Activated CD8-positive, alpha-beta memory T cell treated with anti-CD3 and anti-CD28 coated beads, Interleukin-2, amount 50 U/mL, for 1 hour (primary cell): ENCODE data around the gene PXDC1.

ENCODE experiments used
- DNase-seq: peaks from one replicate; pipeline ENCODE4 v3.0.0-alpha.2; 2020; ENCODE audit errors: extremely low read depth

The PXDC1 gene

DNA sequence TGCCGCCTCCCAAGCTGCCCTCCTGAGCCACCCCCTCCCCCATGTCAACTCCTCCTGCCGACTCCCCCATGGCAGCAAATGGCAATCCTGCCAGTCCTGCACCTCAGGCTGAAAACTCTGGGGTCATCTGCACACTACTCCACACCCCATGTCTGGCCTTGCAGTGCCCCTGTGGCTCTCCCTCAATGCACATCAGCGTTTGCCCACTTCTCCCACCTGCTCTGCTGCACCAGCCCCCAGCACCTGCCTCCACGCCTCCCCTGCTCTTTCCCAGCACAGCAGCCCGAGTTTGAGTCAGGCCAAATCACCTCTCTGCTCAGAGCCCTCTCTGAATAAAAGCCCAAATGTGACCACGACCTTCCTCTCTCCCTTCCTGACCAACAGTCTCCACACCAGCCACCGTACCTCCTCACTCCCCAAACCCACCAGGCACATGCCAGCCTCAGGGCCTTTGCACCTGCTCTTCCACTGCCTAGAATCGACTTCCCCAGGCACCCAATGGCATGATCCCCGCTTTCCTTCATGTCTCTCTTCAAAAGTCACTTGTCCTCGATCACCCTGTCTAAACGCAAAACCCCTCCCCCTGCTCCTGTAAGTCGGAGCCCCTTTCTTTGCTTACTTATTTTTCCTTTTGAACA is 4.3 kb downstream of the PXDC1 start:
- no peak for DNase-seq

DNA sequence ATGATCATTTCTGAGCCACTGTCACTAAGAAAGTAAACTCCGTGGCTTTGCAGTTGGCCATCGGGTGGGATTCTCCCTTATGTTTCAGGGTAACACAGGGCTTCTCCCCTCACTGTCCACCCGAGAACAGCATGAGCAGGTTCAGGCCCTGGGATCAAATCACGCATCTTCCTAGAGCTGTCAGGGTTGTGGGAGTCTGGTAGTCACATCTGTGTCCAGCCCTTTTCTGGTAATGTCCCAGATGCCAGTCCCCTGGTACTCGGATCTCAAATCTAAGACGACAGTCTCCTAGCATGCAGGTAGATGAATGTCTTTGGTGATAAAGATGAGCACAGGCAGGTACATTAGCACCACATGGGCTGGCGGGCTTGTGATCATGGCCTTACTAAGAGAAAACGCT is 4.8 kb downstream of the PXDC1 start:
- DNase-seq: no peak

DNA sequence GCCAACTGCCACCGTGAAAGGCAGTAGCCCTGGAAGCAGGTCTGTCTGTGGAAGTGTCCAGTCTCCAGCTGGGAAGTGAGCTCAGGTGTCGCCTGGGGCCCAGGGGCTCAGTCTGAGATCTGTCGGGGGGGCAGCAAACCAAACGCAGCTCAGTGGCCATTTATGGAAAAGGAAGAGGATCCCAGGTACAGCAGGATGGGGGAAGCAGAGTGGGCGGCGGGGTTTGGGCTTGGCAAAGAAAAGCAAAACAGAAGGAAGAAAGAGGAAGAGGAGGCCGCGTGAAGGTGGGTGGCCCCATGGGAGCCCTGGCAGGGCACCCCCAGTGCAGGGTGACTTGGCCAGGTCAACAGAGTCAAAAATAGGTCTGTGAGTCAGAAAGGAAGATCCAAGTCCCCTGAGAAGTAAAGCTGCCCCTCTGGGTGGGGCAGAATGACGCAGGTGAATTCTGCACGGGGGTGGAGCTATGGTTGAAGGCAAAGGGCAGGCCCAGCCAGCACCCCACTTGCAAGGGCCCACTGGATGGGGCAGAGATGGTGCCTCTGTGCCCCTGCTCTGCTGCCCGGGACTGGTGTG is 5.3 kb downstream of the PXDC1 start:
- DNase-seq: no peak

GRCh38 chr6:3745566-3746118 is 5.9 kb downstream of the PXDC1 start:
- DNase-seq: no peak

DNA sequence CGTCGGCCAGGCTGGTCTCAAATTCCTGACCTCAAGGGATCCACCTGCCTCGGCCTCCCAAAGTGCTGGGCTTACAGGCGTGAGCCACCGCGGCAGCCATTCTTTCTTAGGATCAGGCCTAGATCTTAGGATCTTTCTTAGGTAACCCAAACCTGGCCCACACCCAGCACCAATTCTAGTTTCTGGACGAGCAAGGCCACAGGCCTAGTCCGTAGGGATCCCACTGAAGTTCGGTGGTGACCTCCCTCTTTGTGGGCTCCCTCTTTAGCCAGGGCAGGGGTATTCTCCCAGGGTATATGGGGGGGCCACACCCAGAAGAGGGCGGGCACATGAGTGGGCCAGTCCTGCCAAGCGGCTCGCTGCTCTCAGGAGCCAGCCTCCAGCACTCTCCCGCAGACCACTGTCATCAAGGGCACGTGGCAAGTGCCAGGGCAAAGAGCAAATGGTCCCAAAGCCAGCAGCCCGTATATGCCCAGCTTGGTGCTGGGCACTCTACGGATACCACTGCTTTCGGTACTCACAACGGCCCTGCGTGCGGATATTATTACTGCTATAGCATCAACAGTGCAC is 6.5 kb downstream of the PXDC1 start:
- no peak for DNase-seq

DNA sequence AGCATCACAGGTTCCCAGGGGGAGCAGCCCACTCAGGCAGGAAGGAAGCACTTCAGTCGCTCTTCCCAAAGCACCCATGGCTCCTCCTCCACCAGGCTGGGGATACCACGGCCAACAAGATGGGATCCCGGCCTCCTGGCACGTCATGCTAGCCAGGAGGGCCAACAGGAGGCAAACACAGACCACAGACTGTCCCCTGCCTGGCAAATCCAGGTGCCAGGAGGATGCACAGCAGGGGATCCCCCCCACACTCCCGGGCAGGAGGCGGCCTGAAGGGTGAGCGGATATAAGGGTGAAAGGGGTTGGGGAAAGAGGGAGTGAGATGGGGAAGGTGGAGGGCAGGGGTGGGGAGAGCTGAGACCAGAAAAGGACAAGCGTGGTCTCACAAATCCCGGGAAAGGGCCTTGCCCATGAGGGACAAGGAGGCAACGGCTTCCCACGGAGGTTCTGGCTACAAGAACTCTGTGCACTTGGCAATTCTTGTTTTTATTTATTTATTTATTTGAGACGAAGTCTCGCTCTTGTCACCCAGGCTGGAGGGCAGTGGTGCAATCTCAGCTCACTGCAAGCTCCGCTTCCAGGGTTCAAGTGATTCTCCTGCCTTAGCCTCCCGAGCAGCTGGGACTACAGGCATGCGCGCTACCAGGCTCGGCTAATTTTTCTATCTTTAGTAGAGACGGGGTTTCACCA is 7.2 kb downstream of the PXDC1 start:
- DNase-seq: no peak

- no peak for DNase-seq
Observed at GRCh38 chr6:3743541-3743940, 8.0 kb downstream of the PXDC1 start.

- peak; percentile 64 for DNase-seq
Observed at GRCh38 chr6:3742426-3743344, 8.8 kb downstream of the PXDC1 start.

DNA sequence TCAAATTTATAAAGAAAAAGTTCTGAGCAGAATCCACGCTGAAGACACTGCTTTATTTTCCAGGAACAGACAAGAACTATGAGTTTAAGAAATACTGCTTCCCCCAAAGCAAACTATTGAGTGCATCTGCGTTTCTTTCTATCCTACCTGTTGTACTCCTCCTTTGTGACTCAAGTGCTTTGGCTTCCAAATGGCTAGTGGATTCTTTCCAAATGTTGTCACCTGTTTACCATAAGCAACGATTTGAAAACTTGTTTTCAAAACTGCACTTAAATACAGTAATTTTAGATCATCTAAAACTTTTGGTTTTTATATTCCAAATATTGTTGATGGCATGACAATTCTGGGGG is 9.5 kb downstream of the PXDC1 start:
- DNase-seq: no peak

DNA sequence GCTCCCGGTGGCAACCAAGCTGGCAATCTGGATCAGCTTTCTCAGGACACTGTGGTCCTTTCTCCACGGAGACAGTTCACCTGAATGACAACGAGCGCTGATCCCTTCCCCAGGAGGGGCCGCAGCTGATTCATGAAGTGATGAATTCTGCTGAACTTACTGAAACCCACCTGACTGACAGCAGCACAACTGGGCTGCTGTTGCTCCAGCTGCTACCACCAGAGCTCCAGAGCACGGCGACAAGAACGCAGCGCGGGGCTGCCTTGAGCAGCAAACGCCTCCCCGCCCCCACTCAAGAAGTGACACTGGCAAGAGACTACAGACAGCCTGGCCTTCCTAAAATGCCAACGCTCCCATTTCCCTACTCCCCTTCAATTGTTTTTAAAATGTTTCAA is 10.0 kb downstream of the PXDC1 start:
- no peak for DNase-seq

DNA sequence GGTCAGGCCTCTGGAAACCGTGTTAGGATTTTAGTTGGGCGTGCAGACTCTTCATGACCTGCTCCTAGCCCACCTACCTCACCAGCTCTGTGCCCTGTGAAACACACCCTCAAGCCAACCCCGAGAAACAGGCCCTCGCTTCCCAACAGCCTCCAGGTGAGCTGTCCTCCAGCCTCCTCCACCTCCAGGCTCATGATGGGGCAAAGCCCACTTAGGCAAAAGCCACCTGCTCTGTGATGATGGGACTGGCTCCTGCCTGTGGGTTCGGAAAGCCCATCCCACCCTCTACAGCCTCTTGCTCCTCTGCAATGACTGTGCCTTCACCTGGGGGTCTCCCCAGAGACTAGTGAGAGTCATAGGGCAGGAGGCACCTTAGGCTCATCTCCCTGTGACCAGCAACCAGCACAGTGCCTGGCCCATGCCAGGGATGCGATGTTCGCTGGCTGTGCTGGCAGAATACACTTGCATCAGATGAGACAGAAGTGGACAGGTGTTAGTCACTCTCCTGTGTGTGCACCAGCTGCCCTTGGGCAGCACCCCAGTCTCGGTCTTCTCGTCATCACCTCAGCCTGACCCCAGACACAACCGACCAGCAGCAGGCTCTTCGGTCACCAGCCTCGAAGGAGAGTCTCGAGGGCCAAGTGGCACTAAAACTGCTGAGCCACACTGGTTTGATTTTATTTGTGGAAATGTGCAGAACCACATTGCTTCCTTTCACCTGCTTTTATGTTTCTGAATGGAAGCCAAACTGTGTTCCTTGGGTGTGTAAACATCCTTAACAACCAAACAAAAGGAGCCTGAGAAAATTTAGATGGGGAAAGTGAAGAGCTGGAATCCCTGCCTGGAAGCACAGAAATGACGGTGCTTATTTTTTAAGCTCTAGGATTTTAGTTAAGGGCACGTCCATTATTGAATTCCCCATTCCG is 10.7 kb downstream of the PXDC1 start:
- DNase-seq: no peak

GRCh38 chr6:3739311-3739897 is 12.1 kb downstream of the PXDC1 start:
- no peak for DNase-seq

DNA sequence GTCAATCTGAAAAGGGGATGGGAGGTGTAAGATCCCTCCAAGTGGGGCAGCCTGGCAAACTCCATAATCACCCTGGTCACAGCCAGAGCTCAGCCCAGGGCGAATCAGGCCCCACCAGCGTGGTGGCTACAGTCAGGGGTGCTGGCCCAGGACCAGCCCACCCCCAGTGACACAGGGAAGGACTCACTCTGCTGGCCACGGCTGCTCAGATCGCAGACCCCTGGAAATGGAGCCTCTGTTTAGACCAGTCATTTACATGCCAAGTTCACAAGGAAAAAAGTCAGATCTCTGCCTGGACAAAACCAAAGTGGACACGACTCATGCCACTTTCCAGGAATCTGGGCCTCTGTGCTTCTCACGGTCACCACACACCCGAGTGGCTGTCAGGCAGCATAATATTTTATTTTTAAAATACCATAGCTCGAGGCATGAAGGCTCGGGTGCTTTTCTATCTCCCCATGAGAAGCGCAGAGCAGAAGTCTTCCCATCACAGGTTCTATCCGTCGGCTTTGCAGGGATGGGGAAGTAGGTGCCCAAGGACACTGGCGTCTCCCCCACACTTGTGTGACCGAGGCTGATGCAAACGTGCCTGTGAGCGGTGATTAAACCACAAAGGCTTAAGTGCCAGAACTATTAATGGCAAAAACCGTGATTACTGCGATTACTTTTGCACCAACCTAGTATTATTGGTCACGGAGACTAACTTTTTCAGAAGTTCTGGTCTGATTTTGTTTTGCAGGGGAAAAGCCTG is 13.0 kb downstream of the PXDC1 start:
- DNase-seq: no peak

GRCh38 chr6:3737831-3738210 is 13.7 kb downstream of the PXDC1 start:
- DNase-seq: no peak

DNA sequence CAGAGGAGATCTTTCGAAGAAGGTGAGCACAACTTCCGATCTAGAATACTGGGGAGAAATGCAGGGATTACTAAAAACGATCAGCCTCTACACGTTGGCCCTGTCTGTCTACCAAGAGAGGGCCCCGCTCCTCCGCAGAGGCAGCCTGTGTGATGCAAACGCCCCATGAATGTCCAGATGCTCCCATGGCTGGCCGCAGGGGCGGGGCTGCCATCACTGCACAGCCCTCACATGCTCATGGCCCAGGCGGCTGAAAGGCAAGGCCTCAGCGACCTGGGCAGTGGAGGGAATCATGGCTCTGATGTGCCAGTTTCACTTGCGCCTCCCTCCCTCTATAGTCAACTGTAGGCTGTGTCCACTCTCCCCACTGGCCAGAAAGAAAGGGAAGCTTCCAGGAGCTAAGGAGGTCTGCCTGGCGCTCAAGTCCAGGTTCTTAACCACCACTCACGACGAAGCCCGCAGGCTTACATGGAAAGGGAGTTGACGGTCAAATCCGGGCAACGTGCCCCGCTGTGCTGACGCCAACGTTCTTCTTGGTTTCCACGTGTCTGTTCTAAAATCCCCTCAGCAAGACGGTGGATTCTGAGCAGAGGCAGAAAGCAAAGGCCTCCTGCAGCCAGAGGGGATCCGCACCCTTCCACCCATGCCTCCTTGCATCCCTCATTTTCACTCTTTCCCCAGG is 14.2 kb downstream of the PXDC1 start:
- no peak for DNase-seq

DNA sequence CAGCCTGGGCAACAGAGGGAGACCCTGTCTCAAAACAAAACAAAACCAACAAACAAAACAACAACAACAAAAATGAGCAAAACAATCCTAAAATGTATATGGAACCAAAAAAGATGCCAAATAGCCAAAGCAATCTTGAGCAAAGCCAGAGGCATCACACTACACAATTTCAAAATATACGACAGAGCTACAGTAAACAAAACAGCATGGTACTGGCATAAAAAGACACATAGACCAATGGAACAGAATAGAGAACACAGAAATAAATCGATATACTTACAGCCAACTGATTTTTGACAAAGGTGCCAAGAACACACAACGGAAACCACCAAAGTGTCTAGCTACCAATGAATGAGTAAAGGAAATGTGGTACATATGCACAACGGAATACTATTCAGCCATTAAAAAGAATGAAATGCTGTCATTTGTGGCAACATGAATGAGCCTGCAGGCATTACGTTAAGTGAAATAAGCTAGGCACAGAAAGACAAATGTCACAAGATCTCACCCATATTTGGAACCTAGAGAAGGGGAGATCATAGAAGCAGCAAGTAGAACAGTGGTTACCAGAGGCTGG is 16.4 kb downstream of the PXDC1 start:
- DNase-seq: no peak

GRCh38 chr6:3734023-3734422 is 17.5 kb downstream of the PXDC1 start:
- DNase-seq: no peak

DNA sequence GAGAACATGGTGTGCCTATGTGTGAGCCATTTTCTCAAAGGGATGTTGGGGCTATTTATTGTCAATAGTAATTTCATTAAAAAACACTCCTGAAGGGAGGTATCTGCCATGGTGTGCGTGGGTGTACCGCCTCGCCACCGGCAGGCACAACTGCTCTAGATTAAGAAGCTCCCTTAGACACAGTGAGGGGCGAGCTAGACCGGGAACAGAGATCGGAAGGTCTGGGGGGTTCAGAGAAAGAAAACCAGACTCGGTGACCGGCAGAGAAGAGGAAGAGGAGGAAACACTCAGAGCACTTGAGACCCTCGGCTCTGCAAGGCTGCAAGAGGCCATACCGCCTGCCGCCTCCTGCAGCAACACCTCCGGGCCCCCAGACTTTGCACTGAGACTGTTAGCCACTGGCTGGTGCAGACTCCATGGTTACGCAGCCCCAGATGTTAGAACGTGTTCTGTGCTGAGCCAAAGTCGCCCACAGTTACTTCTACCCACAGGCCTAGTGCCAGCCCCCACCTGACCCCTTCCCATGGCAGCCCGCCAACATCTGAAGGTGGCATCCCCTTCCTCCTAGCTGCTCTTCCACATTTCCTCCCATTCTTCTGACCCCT is 18.1 kb downstream of the PXDC1 start:
- DNase-seq: no peak
